ENCODE measurements around the gene PNLDC1.
"Not testable (repeated sequence)": the region's sequence is repeated elsewhere in the genome, so short reads cannot be mapped to it uniquely, and the experiment has no call there.

PNLDC1 gene

DNA sequence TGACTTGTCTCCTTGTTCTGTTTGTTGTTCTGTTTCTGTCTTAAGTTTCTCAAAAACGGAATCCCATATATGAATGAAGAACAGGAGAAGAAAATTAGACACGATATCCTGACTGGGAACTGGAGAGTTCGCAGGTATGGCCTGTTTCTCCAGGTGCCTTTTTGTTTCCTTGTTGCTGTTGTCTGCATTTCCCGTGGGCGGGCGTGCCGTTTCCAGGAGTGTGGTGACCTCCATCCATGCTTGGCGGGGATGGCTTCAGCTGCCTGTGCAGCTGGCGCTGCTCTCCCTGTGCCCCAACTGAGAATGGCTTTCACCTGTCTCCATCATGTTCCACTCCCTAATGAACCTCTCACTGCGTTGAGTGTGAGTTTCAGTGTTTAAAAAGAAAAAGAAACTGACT, 4.4 kb downstream of the PNLDC1 start:
- no peak overlapping the region for H3K27ac ChIP-seq (ENCODE audit: low read depth, low read length)
- peaks cover 4 to 5% of the 10 kb centered on the region in 2 donors for H3K4me1 ChIP-seq (ENCODE audit: control insufficient read depth in 1 of 2, insufficient read depth in 2 of 2, low read length in 2 of 2)

DNA sequence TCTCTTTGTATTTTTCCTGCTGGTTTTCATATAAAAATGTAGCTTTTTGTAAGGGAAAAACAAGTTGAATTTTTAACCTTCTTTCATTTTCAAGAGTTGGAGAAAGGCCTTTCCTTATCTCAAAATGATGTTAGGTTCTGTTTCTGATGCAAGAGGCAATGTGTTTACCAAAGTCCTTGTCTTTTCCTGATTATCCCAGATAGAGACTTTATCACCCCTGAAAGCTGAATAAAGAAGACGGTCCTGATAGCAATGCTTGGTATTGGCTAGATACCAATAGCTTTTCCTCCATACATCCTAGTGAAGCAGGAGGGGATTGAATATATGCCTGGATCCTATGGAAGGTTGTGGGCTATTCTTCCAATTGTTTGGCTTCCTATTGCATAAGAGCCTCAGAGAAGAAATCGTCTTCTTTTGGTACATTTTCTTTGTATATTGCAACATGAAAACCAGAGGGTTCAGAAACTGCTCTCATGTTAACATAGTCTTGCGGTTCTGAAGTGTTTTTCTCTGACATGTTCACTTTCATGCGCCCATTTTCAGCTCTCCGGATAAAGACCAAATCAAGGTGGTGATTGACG, 5.5 kb downstream of the PNLDC1 start:
- Histone ChIP-seq H3K9ac (ENCODE audit: low read depth in 1 of 2, low read length in 2 of 2) (no peak overlapping the region), H3K4me1 (ENCODE audit: control insufficient read depth in 1 of 2, insufficient read depth in 2 of 2, low read length in 2 of 2) (peaks cover 4 to 5% of the 10 kb centered on the region in 2 donors), H3K4me3 (ENCODE audit: low read depth in 1 of 2, low read length in 2 of 2) (no peak overlapping the region), H3K27ac (ENCODE audit: low read depth, low read length) (no peak overlapping the region), H3K36me3 (ENCODE audit: control insufficient read depth in 1 of 2, insufficient read depth in 2 of 2, low read length in 2 of 2) (no peaks in the 10 kb centered on the region), H3K9me3 (ENCODE audit: control insufficient read depth in 1 of 2, low read length in 2 of 2) (no peaks in the 10 kb centered on the region), H3K27me3 (ENCODE audit: control insufficient read depth in 1 of 2, insufficient read depth in 2 of 2, low read length in 2 of 2) (no peaks in the 10 kb centered on the region)

More for the DNA sequence above, 4.4 kb downstream of the PNLDC1 start:
- Histone ChIP-seq H3K9me3 (ENCODE audit: control insufficient read depth in 1 of 2, low read length in 2 of 2) (no peaks in the 10 kb centered on the region), H3K9ac (ENCODE audit: low read depth in 1 of 2, low read length in 2 of 2) (no peak overlapping the region), H3K4me3 (ENCODE audit: low read depth in 1 of 2, low read length in 2 of 2) (no peak overlapping the region), H3K27me3 (ENCODE audit: control insufficient read depth in 1 of 2, insufficient read depth in 2 of 2, low read length in 2 of 2) (no peaks in the 10 kb centered on the region), H3K36me3 (ENCODE audit: control insufficient read depth in 1 of 2, insufficient read depth in 2 of 2, low read length in 2 of 2) (peaks cover 0 to 7% of the 10 kb centered on the region in 2 donors)

DNA sequence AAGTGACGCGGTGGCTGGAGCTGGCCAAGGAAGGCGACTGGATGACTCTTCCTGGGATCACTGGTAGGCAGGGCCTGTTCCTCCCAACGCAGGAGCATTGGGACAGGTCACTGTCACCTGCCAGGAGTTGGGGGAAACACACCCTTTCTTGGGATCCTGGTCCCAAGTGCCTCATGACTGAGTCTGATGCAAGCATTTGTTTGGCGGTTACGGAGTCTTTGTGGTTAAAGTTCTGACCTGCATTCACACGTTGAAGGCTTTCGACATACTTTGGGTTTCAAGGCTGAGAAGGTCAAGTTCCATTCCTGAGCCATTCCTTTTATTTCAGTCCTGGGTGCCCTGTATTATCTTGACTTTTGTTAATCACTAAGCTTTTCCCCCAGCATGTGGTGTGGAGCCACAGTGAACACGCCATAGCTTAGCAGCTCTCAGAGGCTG, 6.0 kb downstream of the PNLDC1 start:
- H3K4me1 ChIP-seq (ENCODE audit: control insufficient read depth in 1 of 2, insufficient read depth in 2 of 2, low read length in 2 of 2), result peaks cover 4 to 5% of the 10 kb centered on the region in 2 donors
- H3K9me3 ChIP-seq (ENCODE audit: control insufficient read depth in 1 of 2, low read length in 2 of 2), result no peaks in the 10 kb centered on the region
- H3K27ac ChIP-seq (ENCODE audit: low read depth, low read length), result no peak overlapping the region
- H3K4me3 ChIP-seq (ENCODE audit: low read depth in 1 of 2, low read length in 2 of 2), result no peak overlapping the region
- H3K36me3 ChIP-seq (ENCODE audit: control insufficient read depth in 1 of 2, insufficient read depth in 2 of 2, low read length in 2 of 2), result no peaks in the 10 kb centered on the region
- H3K9ac ChIP-seq (ENCODE audit: low read depth in 1 of 2, low read length in 2 of 2), result no peak overlapping the region
- no peaks in the 10 kb centered on the region for H3K27me3 ChIP-seq (ENCODE audit: control insufficient read depth in 1 of 2, insufficient read depth in 2 of 2, low read length in 2 of 2)

GRCh38 chr6:159807150-159807858, 7.2 kb downstream of the PNLDC1 start:
- no peak overlapping the region for H3K4me3 ChIP-seq (ENCODE audit: low read depth in 1 of 2, low read length in 2 of 2)
- H3K9me3 ChIP-seq (ENCODE audit: control insufficient read depth in 1 of 2, low read length in 2 of 2), result no peaks in the 10 kb centered on the region
- no peaks in the 10 kb centered on the region for H3K36me3 ChIP-seq (ENCODE audit: control insufficient read depth in 1 of 2, insufficient read depth in 2 of 2, low read length in 2 of 2)
- peaks cover 4 to 5% of the 10 kb centered on the region in 2 donors for H3K4me1 ChIP-seq (ENCODE audit: control insufficient read depth in 1 of 2, insufficient read depth in 2 of 2, low read length in 2 of 2)
- H3K27ac ChIP-seq (ENCODE audit: low read depth, low read length), result no peak overlapping the region
- H3K27me3 ChIP-seq (ENCODE audit: control insufficient read depth in 1 of 2, insufficient read depth in 2 of 2, low read length in 2 of 2), result no peaks in the 10 kb centered on the region
- no peak overlapping the region for H3K9ac ChIP-seq (ENCODE audit: low read depth in 1 of 2, low read length in 2 of 2)

GRCh38 chr6:159808647-159809046, 8.6 kb downstream of the PNLDC1 start:
- peaks cover 4 to 5% of the 10 kb centered on the region in 2 donors for H3K4me1 ChIP-seq (ENCODE audit: control insufficient read depth in 1 of 2, insufficient read depth in 2 of 2, low read length in 2 of 2)
- no peaks in the 10 kb centered on the region for H3K27me3 ChIP-seq (ENCODE audit: control insufficient read depth in 1 of 2, insufficient read depth in 2 of 2, low read length in 2 of 2)
- no peak overlapping the region for H3K4me3 ChIP-seq (ENCODE audit: low read depth in 1 of 2, low read length in 2 of 2)
- no peak overlapping the region for H3K9ac ChIP-seq (ENCODE audit: low read depth in 1 of 2, low read length in 2 of 2)
- no peaks in the 10 kb centered on the region for H3K9me3 ChIP-seq (ENCODE audit: control insufficient read depth in 1 of 2, low read length in 2 of 2)
- no peaks in the 10 kb centered on the region for H3K36me3 ChIP-seq (ENCODE audit: control insufficient read depth in 1 of 2, insufficient read depth in 2 of 2, low read length in 2 of 2)
- H3K27ac ChIP-seq (ENCODE audit: low read depth, low read length), result no peak overlapping the region

DNA sequence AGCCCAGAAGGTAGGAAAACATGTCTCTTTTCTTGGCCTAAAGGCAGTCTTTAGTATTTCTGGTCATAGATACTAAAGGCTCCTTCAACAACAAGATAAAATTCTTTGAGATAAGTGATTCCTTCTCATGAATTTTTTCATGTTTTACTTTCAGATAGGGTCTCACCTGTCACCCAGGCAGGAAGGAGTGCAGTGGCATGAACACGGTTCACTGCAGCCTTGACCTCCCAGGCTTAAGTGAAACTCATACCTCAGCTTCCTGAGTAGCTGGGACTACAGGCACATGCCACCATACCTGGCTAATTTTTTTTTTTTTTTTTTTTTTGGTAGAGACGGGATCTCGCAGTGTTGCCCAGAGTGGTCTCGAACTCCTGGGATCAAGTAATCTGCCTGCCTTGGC, 9.1 kb downstream of the PNLDC1 start:
- Histone ChIP-seq H3K4me3 (ENCODE audit: low read depth in 1 of 2, low read length in 2 of 2) (no peak overlapping the region), H3K9ac (ENCODE audit: low read depth in 1 of 2, low read length in 2 of 2) (no peak overlapping the region), H3K27ac (ENCODE audit: low read depth, low read length) (no peak overlapping the region), H3K36me3 (ENCODE audit: control insufficient read depth in 1 of 2, insufficient read depth in 2 of 2, low read length in 2 of 2) (no peaks in the 10 kb centered on the region), H3K9me3 (ENCODE audit: control insufficient read depth in 1 of 2, low read length in 2 of 2) (no peaks in the 10 kb centered on the region), H3K4me1 (ENCODE audit: control insufficient read depth in 1 of 2, insufficient read depth in 2 of 2, low read length in 2 of 2) (peaks cover 4 to 5% of the 10 kb centered on the region in 2 donors), H3K27me3 (ENCODE audit: control insufficient read depth in 1 of 2, insufficient read depth in 2 of 2, low read length in 2 of 2) (no peaks in the 10 kb centered on the region)

GRCh38 chr6:159813781-159814180, 13.7 kb downstream of the PNLDC1 start:
- no peaks in the 10 kb centered on the region for H3K9me3 ChIP-seq (ENCODE audit: control insufficient read depth in 1 of 2, low read length in 2 of 2)
- no peak overlapping the region for H3K27ac ChIP-seq (ENCODE audit: low read depth, low read length)
- no peak overlapping the region for H3K9ac ChIP-seq (ENCODE audit: low read depth in 1 of 2, low read length in 2 of 2)

DNA sequence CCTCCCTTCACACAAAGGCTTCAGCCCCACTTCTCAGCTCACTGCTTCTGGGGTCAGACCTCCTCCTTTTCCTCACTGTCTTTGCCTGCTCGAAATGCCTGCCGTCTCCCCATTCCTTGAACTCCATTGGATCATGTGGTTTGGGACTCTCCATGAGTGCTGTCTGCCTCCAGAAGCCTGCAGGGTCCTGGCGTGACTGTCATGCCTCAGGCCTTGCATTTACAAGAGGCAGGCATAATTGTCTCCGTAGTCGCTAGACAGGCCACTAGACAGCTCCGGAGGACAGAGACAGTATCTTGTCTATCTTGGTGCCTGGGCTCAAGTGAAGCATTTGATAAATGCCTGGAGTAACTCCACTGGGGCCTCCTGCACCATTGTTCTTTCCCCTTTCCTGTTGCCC, 15.3 kb downstream of the PNLDC1 start:
- H3K9me3 ChIP-seq (ENCODE audit: control insufficient read depth in 1 of 2, low read length in 2 of 2), result no peaks in the 10 kb centered on the region
- no peak overlapping the region for H3K4me3 ChIP-seq (ENCODE audit: low read depth in 1 of 2, low read length in 2 of 2)
- H3K9ac ChIP-seq (ENCODE audit: low read depth in 1 of 2, low read length in 2 of 2), result no peak overlapping the region
- no peaks in the 10 kb centered on the region for H3K4me1 ChIP-seq (ENCODE audit: control insufficient read depth in 1 of 2, insufficient read depth in 2 of 2, low read length in 2 of 2)
- H3K36me3 ChIP-seq (ENCODE audit: control insufficient read depth in 1 of 2, insufficient read depth in 2 of 2, low read length in 2 of 2), result no peaks in the 10 kb centered on the region
- no peaks in the 10 kb centered on the region for H3K27me3 ChIP-seq (ENCODE audit: control insufficient read depth in 1 of 2, insufficient read depth in 2 of 2, low read length in 2 of 2)
- no peak overlapping the region for H3K27ac ChIP-seq (ENCODE audit: low read depth, low read length)

More at GRCh38 chr6:159813781-159814180, 13.7 kb downstream of the PNLDC1 start:
- H3K27me3 ChIP-seq (ENCODE audit: control insufficient read depth in 1 of 2, insufficient read depth in 2 of 2, low read length in 2 of 2), result no peaks in the 10 kb centered on the region
- no peaks in the 10 kb centered on the region for H3K4me1 ChIP-seq (ENCODE audit: control insufficient read depth in 1 of 2, insufficient read depth in 2 of 2, low read length in 2 of 2)
- no peak overlapping the region for H3K4me3 ChIP-seq (ENCODE audit: low read depth in 1 of 2, low read length in 2 of 2)
- no peaks in the 10 kb centered on the region for H3K36me3 ChIP-seq (ENCODE audit: control insufficient read depth in 1 of 2, insufficient read depth in 2 of 2, low read length in 2 of 2)

DNA sequence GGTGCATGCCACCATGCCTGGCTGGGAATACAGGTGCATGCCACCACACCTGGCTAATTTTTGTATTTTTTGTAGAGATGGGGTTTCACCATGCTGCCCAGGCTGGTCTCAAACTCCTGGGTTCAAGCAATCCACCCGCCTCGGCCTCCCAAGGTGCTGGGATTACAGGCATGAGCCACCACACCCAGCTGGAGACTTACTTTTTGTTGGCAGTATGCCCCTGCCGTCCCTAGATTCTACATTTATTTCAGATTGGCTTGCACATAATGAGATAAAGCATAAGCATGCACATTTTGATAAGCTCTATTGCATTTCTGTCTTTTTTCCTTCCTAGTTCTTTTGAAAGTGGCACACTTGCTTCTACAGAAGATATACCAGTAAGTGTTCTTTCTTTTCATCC, 16.7 kb downstream of the PNLDC1 start:
- not testable (repeated sequence) for H3K27me3 ChIP-seq (ENCODE audit: control insufficient read depth in 1 of 2, insufficient read depth in 2 of 2, low read length in 2 of 2); H3K4me3 ChIP-seq (ENCODE audit: low read depth in 1 of 2, low read length in 2 of 2); H3K4me1 ChIP-seq (ENCODE audit: control insufficient read depth in 1 of 2, insufficient read depth in 2 of 2, low read length in 2 of 2); H3K36me3 ChIP-seq (ENCODE audit: control insufficient read depth in 1 of 2, insufficient read depth in 2 of 2, low read length in 2 of 2); H3K27ac ChIP-seq (ENCODE audit: low read depth, low read length); H3K9ac ChIP-seq (ENCODE audit: low read depth in 1 of 2, low read length in 2 of 2); H3K9me3 ChIP-seq (ENCODE audit: control insufficient read depth in 1 of 2, low read length in 2 of 2)

GRCh38 chr6:159817951-159818739, 18.1 kb downstream of the PNLDC1 start:
- Histone ChIP-seq H3K9me3 (ENCODE audit: control insufficient read depth in 1 of 2, low read length in 2 of 2) (no peaks in the 10 kb centered on the region), H3K4me1 (ENCODE audit: control insufficient read depth in 1 of 2, insufficient read depth in 2 of 2, low read length in 2 of 2) (no peaks in the 10 kb centered on the region), H3K27me3 (ENCODE audit: control insufficient read depth in 1 of 2, insufficient read depth in 2 of 2, low read length in 2 of 2) (no peaks in the 10 kb centered on the region), H3K27ac (ENCODE audit: low read depth, low read length) (no peak overlapping the region), H3K36me3 (ENCODE audit: control insufficient read depth in 1 of 2, insufficient read depth in 2 of 2, low read length in 2 of 2) (no peaks in the 10 kb centered on the region), H3K9ac (ENCODE audit: low read depth in 1 of 2, low read length in 2 of 2) (no peak overlapping the region), H3K4me3 (ENCODE audit: low read depth in 1 of 2, low read length in 2 of 2) (no peak overlapping the region)
